ENCODE data around the gene CLCNKB.

- TF ChIP-seq CREB1 (CRISPR knock-in tag; IDR thresholded peaks at IDR 0.05; ENCODE audit: low read depth) (no peak), CTCF (conservative IDR thresholded peaks at IDR 0.05; ENCODE audit: low read depth in 2 of 2) (no peak), EZH2 (IDR thresholded peaks at IDR 0.05; ENCODE audit: low read depth, unreplicated experiment) (no peak), REST (IDR thresholded peaks at IDR 0.05; ENCODE audit: unreplicated experiment) (no peak), ETS1 (IDR thresholded peaks at IDR 0.05) (no peak)
Observed at GRCh38 chr1:16076031-16076864, 32.7 kb downstream of the CLCNKB start.
